Inflammatory macrophage treated with lipopolysaccharide for 1 hour (primary cell): ENCODE data around the gene GIMAP4.
"Not testable (repeated sequence)": the region's sequence is repeated elsewhere in the genome, so short reads cannot be mapped to it uniquely, and the experiment has no call there.

Experiments
- DNase-seq, 2 donors: peaks; one replicate each; pipeline ENCODE4 v3.0.0-alpha.2; 2020 to 2022

The GIMAP4 gene

GRCh38 chr7:150580638-150581394 is 13.6 kb downstream of the GIMAP4 start:
- DNase-seq: no peak

- DNase-seq: no peak
Measured at GRCh38 chr7:150585199-150585598, 18.0 kb downstream of the GIMAP4 start.

- no peak for DNase-seq
Measured at GRCh38 chr7:150586068-150586784, 19.0 kb downstream of the GIMAP4 start.

- DNase-seq: peak; percentile 81 to 89
Measured at GRCh38 chr7:150586785-150587152, 19.6 kb downstream of the GIMAP4 start.

GRCh38 chr7:150587551-150587950 is 20.4 kb downstream of the GIMAP4 start:
- no peak for DNase-seq

GRCh38 chr7:150594805-150595204 is 27.6 kb downstream of the GIMAP4 start:
- peak in 1 of 2 donors; percentile 63 for DNase-seq

GRCh38 chr7:150595361-150595760 is 28.2 kb downstream of the GIMAP4 start:
- DNase-seq: no peak

GRCh38 chr7:150603600-150603999 is 36.4 kb downstream of the GIMAP4 start:
- not testable (repeated sequence) for DNase-seq

GRCh38 chr7:150610233-150610632 is 43.0 kb downstream of the GIMAP4 start:
- DNase-seq: no peak

- DNase-seq: no peak
Measured at GRCh38 chr7:150612925-150613324, 45.7 kb downstream of the GIMAP4 start.

- no peak for DNase-seq
Measured at GRCh38 chr7:150613880-150614279, 46.7 kb downstream of the GIMAP4 start.

- not testable (repeated sequence) for DNase-seq
Measured at GRCh38 chr7:150614426-150614825, 47.2 kb downstream of the GIMAP4 start.

- DNase-seq: not testable (repeated sequence)
Measured at GRCh38 chr7:150615221-150615755, 48.1 kb downstream of the GIMAP4 start.

GRCh38 chr7:150620061-150620460 is 52.9 kb downstream of the GIMAP4 start:
- peak; percentile 10 to 23 for DNase-seq

- DNase-seq: no peak
Measured at GRCh38 chr7:150620617-150621371, 53.6 kb downstream of the GIMAP4 start.

- DNase-seq: no peak
Measured at GRCh38 chr7:150621376-150621775, 54.2 kb downstream of the GIMAP4 start.
